ENCODE results near the gene REXO5.

GRCh38 chr16:20814784-20815183 is 8.5 kb downstream of the REXO5 start:
- TF ChIP-seq, protein P1, sequence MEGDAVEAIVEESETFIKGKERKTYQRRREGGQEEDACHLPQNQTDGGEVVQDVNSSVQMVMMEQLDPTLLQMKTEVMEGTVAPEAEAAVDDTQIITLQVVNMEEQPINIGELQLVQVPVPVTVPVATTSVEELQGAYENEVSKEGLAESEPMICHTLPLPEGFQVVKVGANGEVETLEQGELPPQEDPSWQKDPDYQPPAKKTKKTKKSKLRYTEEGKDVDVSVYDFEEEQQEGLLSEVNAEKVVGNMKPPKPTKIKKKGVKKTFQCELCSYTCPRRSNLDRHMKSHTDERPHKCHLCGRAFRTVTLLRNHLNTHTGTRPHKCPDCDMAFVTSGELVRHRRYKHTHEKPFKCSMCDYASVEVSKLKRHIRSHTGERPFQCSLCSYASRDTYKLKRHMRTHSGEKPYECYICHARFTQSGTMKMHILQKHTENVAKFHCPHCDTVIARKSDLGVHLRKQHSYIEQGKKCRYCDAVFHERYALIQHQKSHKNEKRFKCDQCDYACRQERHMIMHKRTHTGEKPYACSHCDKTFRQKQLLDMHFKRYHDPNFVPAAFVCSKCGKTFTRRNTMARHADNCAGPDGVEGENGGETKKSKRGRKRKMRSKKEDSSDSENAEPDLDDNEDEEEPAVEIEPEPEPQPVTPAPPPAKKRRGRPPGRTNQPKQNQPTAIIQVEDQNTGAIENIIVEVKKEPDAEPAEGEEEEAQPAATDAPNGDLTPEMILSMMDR (IDR thresholded peaks at IDR 0.05): no peak
- TF ChIP-seq POLR2A (IDR thresholded peaks at IDR 0.05): no peak

Measured in lower leg skin (tissue), 3 donors.